Transverse colon (tissue), 4 donors: Measurements from ENCODE around the gene KCNAB3.

Experiments used
- EP300 ChIP-seq: sonication (generic); formaldehyde crosslinking; IDR thresholded peaks from one replicate; pipeline ENCODE4 v1.6.1; 2017; ENCODE audit warnings: antibody characterized with exemption, low read depth
- POLR2A ChIP-seq: fragments of 450-650 bp; IDR thresholded peaks from one replicate; pipeline ENCODE4 v1.6.1; 2016; ENCODE audit warnings: antibody characterized with exemption, mild to moderate bottlenecking, moderate library complexity
- POLR2AphosphoS5 ChIP-seq, 3 donors: sonication (generic); formaldehyde crosslinking; IDR thresholded peaks; one replicate each; pipeline ENCODE4 v1.6.1; 2016; ENCODE audit warnings: antibody characterized with exemption in 3 of 3
- TF ChIP-seq, protein P1 (sequence below), 5 experiments: fragments of 200-600 bp in 3 of 5; fragments of 450-650 bp in 2 of 5; sonication (generic) in 3 of 5; IDR thresholded peaks; 1 replicate in 2 of 5; 2 replicates in 3 of 5; pipeline ENCODE4 v1.5.1; 2016 to 2017; ENCODE audit warnings: antibody characterized with exemption in 5 of 5, inconsistent platforms in 3 of 5, mild to moderate bottlenecking in 2 of 5, moderate library complexity in 1 of 5

DNA sequence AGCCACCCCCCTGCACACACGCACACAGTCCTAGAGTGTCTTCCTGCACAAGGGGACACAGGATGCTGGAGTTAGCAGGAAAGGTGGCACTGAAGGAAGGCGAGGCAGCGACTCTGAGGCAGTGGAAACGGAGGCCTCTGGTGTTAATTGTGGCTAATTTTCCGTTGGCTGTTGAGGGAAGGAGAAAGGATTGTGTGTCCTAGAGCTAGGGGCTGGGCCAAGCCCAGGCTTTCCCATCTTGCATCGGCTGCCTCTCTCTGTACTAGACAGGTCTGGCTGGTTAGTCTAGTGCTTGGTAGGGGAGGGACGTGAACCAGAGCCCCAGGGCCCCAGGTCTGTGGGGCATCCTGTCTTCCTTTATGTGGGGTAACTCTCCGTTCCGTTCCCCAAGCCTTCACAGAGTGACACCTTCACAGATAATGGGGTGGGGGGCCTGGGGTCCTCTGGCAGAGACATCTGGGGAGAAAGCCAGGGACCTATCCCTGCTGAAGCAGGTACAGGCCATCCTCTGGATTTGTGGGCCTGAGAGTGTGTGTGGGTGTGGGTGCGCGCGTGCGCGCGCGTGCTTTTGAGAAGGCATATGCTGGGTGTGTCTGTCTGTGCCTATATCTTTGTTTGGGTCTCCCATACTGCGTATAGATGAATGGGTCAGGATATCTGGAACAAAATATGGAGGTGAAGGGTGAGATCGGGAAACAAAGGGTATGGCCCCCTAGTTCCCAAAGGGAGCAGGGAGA is 41.3 kb downstream of the KCNAB3 start, which contains the start of gene CHD3:
- TF ChIP-seq, protein P1, sequence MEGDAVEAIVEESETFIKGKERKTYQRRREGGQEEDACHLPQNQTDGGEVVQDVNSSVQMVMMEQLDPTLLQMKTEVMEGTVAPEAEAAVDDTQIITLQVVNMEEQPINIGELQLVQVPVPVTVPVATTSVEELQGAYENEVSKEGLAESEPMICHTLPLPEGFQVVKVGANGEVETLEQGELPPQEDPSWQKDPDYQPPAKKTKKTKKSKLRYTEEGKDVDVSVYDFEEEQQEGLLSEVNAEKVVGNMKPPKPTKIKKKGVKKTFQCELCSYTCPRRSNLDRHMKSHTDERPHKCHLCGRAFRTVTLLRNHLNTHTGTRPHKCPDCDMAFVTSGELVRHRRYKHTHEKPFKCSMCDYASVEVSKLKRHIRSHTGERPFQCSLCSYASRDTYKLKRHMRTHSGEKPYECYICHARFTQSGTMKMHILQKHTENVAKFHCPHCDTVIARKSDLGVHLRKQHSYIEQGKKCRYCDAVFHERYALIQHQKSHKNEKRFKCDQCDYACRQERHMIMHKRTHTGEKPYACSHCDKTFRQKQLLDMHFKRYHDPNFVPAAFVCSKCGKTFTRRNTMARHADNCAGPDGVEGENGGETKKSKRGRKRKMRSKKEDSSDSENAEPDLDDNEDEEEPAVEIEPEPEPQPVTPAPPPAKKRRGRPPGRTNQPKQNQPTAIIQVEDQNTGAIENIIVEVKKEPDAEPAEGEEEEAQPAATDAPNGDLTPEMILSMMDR (IDR thresholded peaks at IDR 0.05) = no peak
- TF ChIP-seq EP300 = no peak
- TF ChIP-seq POLR2AphosphoS5 (IDR thresholded peaks at IDR 0.05) = no peak
- TF ChIP-seq POLR2A = no peak
